GM12872 (cell line): ENCODE data around the gene MAN2B2.

Source experiments
- CTCF ChIP-seq: IDR thresholded peaks from 3 replicates; pipeline ENCODE4 v1.5.1; 2011; ENCODE audit warnings: low read depth, mild to moderate bottlenecking, low read length, moderate library complexity; ENCODE audit not compliant: insufficient read depth

The MAN2B2 gene

GRCh38 chr4:6619116-6619465, 44.1 kb downstream of the MAN2B2 start:
- TF ChIP-seq CTCF: no peak

- no peak for TF ChIP-seq CTCF
Measured at GRCh38 chr4:6619466-6620255, 44.7 kb downstream of the MAN2B2 start.

- TF ChIP-seq CTCF: no peak
Measured at GRCh38 chr4:6620296-6620695, 45.3 kb downstream of the MAN2B2 start.

GRCh38 chr4:6620891-6621555, 46.0 kb downstream of the MAN2B2 start:
- TF ChIP-seq CTCF: no peak

- TF ChIP-seq CTCF: no peak
Measured at GRCh38 chr4:6621556-6621927, 46.6 kb downstream of the MAN2B2 start.

GRCh38 chr4:6622744-6623143, 47.8 kb downstream of the MAN2B2 start:
- TF ChIP-seq CTCF: no peak

- no peak for TF ChIP-seq CTCF
Measured at GRCh38 chr4:6625256-6625655, 50.3 kb downstream of the MAN2B2 start.
